Bronchial epithelial cell (primary cell): ENCODE data around the gene PHF21B. TPM values are rescaled to one million over a fixed set of nuclear protein-coding genes. Genes with fewer than 3 reads are reported as not detected.

Experiments used
- DNase-seq: peaks from one replicate; pipeline ENCODE4 v3.0.0-alpha.2; 2010; ENCODE audit warnings: low read depth
- FAIRE-seq: peaks from 2 replicates; lab custom pipeline; 2011; peaks lifted over from hg19 to GRCh38; lab: Jason Lieb, UNC
- H3K27me3 ChIP-seq: 2 replicates; pipeline ENCODE4 v1.5.1; 2011; ENCODE audit warnings: low read length; ENCODE audit not compliant: control insufficient read depth, insufficient read depth
- H3K36me3 ChIP-seq: 2 replicates; pipeline ENCODE4 v1.5.1; 2011; ENCODE audit warnings: low read length; ENCODE audit not compliant: control insufficient read depth, insufficient read depth
- H3K4me3 ChIP-seq: 2 replicates; pipeline ENCODE4 v1.5.1; 2011; ENCODE audit warnings: mild to moderate bottlenecking, low read depth, low read length, control low read depth
- total RNA-seq: library from RNA; depleted of rRNA; stranded (reverse); fragments of >200 nt; gene quantifications from 2 replicates; pipeline ENCODE4 v1.2.1, GENCODE V29; 2014
- TF ChIP-seq, protein P1 (sequence below): IDR thresholded peaks from 2 replicates; pipeline ENCODE4 v1.5.1; 2011; ENCODE audit warnings: mild to moderate bottlenecking, moderate library complexity, low read length, control low read depth, inconsistent platforms; ENCODE audit not compliant: insufficient read depth, severe bottlenecking

The PHF21B gene
- total RNA-seq, 1 donor from 2014 or later = not detected

DNA sequence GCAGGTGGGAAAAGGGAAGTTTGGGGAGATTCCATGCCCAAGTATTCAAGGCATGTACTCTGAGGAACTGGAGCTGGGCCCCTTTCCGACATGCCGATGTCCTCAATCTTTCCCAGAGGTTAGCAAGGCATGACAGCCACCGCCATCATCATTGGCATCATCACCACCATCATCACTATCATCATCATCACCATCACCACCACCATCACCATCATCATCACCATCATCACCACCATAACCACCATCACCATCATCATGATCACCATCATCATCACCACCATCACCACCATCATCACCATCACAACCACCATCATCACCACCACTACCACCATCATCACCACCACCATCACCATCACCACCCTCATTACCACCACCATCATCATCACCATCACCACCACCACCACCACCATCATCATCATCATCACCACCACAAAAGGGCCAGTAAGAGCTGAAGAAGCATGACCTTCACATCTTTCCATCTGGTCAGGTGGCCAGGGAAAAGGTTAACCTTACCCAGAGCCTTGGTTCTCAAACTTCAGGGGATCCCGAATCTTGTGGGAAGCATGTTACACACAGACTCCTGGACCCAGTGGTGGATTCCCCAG, 25.8 kb downstream of the PHF21B start:
- H3K36me3 ChIP-seq = no peaks in the 10 kb centered on the region
- H3K4me3 ChIP-seq = no peak overlapping the region
- FAIRE-seq (no peak), DNase-seq (no peak)
- TF ChIP-seq, protein P1, sequence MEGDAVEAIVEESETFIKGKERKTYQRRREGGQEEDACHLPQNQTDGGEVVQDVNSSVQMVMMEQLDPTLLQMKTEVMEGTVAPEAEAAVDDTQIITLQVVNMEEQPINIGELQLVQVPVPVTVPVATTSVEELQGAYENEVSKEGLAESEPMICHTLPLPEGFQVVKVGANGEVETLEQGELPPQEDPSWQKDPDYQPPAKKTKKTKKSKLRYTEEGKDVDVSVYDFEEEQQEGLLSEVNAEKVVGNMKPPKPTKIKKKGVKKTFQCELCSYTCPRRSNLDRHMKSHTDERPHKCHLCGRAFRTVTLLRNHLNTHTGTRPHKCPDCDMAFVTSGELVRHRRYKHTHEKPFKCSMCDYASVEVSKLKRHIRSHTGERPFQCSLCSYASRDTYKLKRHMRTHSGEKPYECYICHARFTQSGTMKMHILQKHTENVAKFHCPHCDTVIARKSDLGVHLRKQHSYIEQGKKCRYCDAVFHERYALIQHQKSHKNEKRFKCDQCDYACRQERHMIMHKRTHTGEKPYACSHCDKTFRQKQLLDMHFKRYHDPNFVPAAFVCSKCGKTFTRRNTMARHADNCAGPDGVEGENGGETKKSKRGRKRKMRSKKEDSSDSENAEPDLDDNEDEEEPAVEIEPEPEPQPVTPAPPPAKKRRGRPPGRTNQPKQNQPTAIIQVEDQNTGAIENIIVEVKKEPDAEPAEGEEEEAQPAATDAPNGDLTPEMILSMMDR = no peak
- peaks cover 1% of the 10 kb centered on the region for H3K27me3 ChIP-seq

DNA sequence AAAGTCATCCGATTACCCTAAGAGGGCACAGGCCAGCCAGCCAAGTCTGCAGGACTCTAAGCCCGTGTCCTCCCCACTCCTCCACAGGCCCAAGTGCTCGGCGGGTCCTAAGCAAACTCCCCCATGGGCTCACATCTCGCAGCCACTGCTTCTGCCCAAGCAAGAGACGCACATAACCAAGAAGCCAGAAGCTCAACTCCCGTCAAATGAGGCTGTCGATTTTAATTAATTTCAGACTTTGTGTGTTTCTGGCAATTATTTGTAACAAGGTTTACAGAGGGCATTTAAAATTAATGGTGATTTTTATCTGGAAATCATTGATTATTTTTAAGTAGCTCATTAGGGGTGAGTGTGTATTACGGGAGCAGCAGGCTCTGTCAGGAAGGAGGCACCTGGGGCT, 27.4 kb downstream of the PHF21B start:
- TF ChIP-seq, protein P1 = no peak
- FAIRE-seq (no peak), DNase-seq (no peak)
- no peaks in the 10 kb centered on the region for H3K36me3 ChIP-seq
- H3K4me3 ChIP-seq = no peak overlapping the region
- peaks cover 1% of the 10 kb centered on the region for H3K27me3 ChIP-seq

- H3K36me3 ChIP-seq = no peaks in the 10 kb centered on the region
- H3K4me3 ChIP-seq = no peak overlapping the region
- peaks cover 1% of the 10 kb centered on the region for H3K27me3 ChIP-seq
- no peak for FAIRE-seq
- TF ChIP-seq, protein P1 = no peak
- no peak for DNase-seq
Observed at GRCh38 chr22:44981857-44982256, 27.9 kb downstream of the PHF21B start.

DNA sequence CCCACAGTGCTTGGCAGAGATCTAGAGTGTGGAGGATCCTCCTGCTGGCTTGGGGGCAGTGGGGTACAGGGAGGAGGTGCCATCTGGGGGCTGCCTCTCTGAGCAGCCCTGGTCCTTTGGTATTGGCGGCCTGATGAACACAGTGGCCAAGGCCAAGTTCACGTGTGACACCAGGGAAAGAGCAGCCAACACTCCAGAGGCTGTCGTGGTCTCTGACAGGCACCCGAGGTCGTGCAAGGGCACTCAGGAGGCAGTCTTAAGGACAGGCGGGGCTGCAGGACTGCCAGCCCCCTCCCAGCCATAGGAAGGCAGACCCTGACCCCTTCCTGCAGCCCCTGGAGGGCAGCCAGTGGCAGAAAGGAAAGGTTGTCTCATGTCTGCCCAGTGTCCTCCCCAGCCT, 30.7 kb downstream of the PHF21B start:
- H3K27me3 ChIP-seq = peaks cover 1% of the 10 kb centered on the region
- FAIRE-seq = no peak
- no peaks in the 10 kb centered on the region for H3K36me3 ChIP-seq
- DNase-seq = no peak
- TF ChIP-seq, protein P1 = no peak
- H3K4me3 ChIP-seq = no peak overlapping the region

DNA sequence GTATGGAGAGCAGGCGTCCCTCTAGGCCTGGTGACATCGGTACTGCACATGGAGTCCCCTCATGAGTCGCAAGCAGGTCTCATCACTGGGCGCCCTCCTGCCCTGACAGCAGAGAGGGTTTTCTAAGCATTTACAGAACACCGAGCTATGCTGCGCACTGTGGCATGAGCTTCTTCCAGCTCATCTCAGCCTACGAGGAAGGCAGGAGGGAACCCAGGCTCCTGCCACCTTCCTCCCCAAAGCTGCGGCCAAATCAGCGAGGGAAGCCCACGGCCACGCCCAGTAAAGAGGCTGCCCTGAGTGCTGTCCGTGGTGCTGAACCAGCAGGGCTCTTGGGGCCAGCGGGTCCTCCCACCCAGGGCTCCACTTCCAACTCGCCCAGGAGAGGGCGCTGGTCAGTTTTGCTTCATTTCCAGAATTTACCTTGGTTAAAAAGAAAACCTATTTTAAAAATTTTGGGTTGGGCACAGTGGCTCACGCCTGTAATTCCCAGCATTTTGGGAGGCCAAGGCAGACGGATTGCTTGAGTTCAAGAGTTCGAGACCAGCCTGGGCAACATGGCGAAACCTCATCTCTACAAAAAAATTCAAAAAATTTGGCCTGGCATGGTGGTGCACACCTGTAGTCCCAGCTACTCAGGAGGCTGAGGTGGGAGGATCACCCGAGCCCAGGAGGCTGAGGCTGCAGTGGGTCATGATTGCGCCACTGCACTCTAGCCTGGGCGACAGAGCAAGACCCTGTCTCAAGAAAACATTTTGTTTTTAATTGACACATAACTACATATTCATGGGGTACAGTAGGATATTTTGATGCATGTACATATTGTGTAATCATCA, 34.2 kb downstream of the PHF21B start:
- FAIRE-seq (no peak), DNase-seq (peak; percentile 60)
- no peak overlapping the region for H3K4me3 ChIP-seq
- peaks cover 1% of the 10 kb centered on the region for H3K27me3 ChIP-seq
- H3K36me3 ChIP-seq = no peaks in the 10 kb centered on the region
- TF ChIP-seq, protein P1 = peak; percentile 81

- Histone ChIP-seq H3K36me3 (no peaks in the 10 kb centered on the region), H3K4me3 (no peak overlapping the region), H3K27me3 (peaks cover 1% of the 10 kb centered on the region)
- DNase-seq (no peak), FAIRE-seq (no peak)
- TF ChIP-seq, protein P1 = no peak
Observed at GRCh38 chr22:44974454-44974853, 35.4 kb downstream of the PHF21B start.
